Keratinocyte (primary cell): ENCODE results near the gene CRYGC. TPM values are rescaled to one million over a fixed set of nuclear protein-coding genes. Genes with fewer than 3 reads are reported as not detected.

Experiments
- DNase-seq: peaks from one replicate; pipeline ENCODE4 v3.0.0-alpha.2; 2011; ENCODE audit warnings: low read depth, missing footprints, low spot score
- FAIRE-seq: peaks from 2 replicates; lab custom pipeline; 2011; peaks lifted over from hg19 to GRCh38; lab: Jason Lieb, UNC
- H2AFZ ChIP-seq: 2 replicates; pipeline ENCODE4 v1.6.0; 2012; ENCODE audit warnings: low read length, control low read depth, inconsistent platforms; ENCODE audit not compliant: control insufficient read depth
- H3K27ac ChIP-seq: 2 replicates; pipeline ENCODE4 v1.5.1; 2011; ENCODE audit warnings: low read length; ENCODE audit not compliant: control insufficient read depth, insufficient read depth
- H3K27me3 ChIP-seq: 3 replicates; pipeline ENCODE4 v1.6.0; 2011; ENCODE audit warnings: low read length; ENCODE audit not compliant: control insufficient read depth, insufficient read depth; ENCODE audit errors: extremely low read depth
- H3K36me3 ChIP-seq, 2 experiments: 2 replicates in 1 of 2; 3 replicates in 1 of 2; pipeline ENCODE4 v1.5.1; 2011; ENCODE audit warnings: low read length in 2 of 2, mild to moderate bottlenecking in 1 of 2; ENCODE audit not compliant: control insufficient read depth in 2 of 2, insufficient read depth in 2 of 2; ENCODE audit errors: extremely low read depth in 1 of 2
- H3K4me1 ChIP-seq: 3 replicates; pipeline ENCODE4 v1.5.1; 2011; ENCODE audit warnings: low read length; ENCODE audit not compliant: control insufficient read depth, insufficient read depth; ENCODE audit errors: extremely low read depth
- H3K4me2 ChIP-seq: 3 replicates; pipeline ENCODE4 v1.6.0; 2011; ENCODE audit warnings: low read depth, low read length; ENCODE audit not compliant: control insufficient read depth, insufficient read depth; ENCODE audit errors: extremely low read depth
- H3K4me3 ChIP-seq, 3 experiments: fragments of 200-600 bp in 1 of 3; sonication (generic) in 1 of 3; 2 replicates in 2 of 3; 3 replicates in 1 of 3; pipeline ENCODE4 v1.5.1; 2011 to 2016; ENCODE audit warnings: low read length in 3 of 3, mild to moderate bottlenecking in 3 of 3, control low read depth in 2 of 3, inconsistent platforms in 1 of 3, low read depth in 1 of 3, mixed read lengths in 1 of 3, mixed run types in 1 of 3, moderate library complexity in 1 of 3; ENCODE audit not compliant: control insufficient read depth in 2 of 3, insufficient read depth in 2 of 3; ENCODE audit errors: extremely low read depth in 1 of 3
- H3K79me2 ChIP-seq: 2 replicates; pipeline ENCODE4 v1.6.0; 2012; ENCODE audit warnings: low read length; ENCODE audit not compliant: control insufficient read depth, insufficient read depth
- H3K9ac ChIP-seq: 3 replicates; pipeline ENCODE4 v1.6.0; 2011; ENCODE audit warnings: low read length; ENCODE audit not compliant: control insufficient read depth, insufficient read depth; ENCODE audit errors: extremely low read depth
- H3K9me1 ChIP-seq: 3 replicates; pipeline ENCODE4 v1.6.0; 2011; ENCODE audit warnings: low read length; ENCODE audit not compliant: control insufficient read depth, insufficient read depth; ENCODE audit errors: extremely low read depth
- H3K9me3 ChIP-seq: 2 replicates; pipeline ENCODE4 v1.5.1; 2012; ENCODE audit warnings: low read depth, low read length; ENCODE audit not compliant: control insufficient read depth
- H4K20me1 ChIP-seq: 3 replicates; pipeline ENCODE4 v1.6.0; 2011; ENCODE audit warnings: low read length; ENCODE audit not compliant: control insufficient read depth, insufficient read depth; ENCODE audit errors: extremely low read depth
- EZH2 ChIP-seq: IDR thresholded peaks from one replicate; pipeline ENCODE4 v1.6.1; 2012; ENCODE audit warnings: inconsistent platforms, mild to moderate bottlenecking, low read length, moderate library complexity
- dilution Hi-C: fragments of 300-500 bp; cut with MboI; formaldehyde crosslinking; loops from one replicate; pipeline ENCODE4 v1.7.0; 2020; ENCODE audit warnings: low sequenced_read_pairs; ENCODE audit not compliant: extremely low pct_ligation_motif_present
- polyA plus RNA-seq, 5 experiments: library from polyadenylated mRNA; depleted of rRNA in 3 of 5; stranded (reverse) in 3 of 5; stranded (forward) in 1 of 5; unstranded in 1 of 5; fragments of >200 nt; gene quantifications; 1 replicate in 1 of 5; 2 replicates in 3 of 5; 3 replicates in 1 of 5; pipeline versions ENCODE4 v1.2.1 to v1.2.3, GENCODE V29; 2011 to 2012; ENCODE audit warnings: missing spikeins in 2 of 5, low read depth in 1 of 5, low replicate concordance in 1 of 5
- TF ChIP-seq, protein P1 (sequence below), 3 experiments: IDR thresholded peaks in 1 of 3; conservative IDR thresholded peaks in 1 of 3; optimal IDR thresholded peaks in 1 of 3; 2 replicates in 2 of 3; 3 replicates in 1 of 3; pipeline versions ENCODE3 to v1.5.1; 2011; ENCODE audit warnings: low read length in 3 of 3, mild to moderate bottlenecking in 3 of 3, moderate library complexity in 2 of 3, control low read depth in 1 of 3, inconsistent platforms in 1 of 3; ENCODE audit not compliant: insufficient read depth in 2 of 3; ENCODE audit errors: extremely low read depth in 1 of 3

The CRYGC gene
- polyA plus RNA-seq, 1 donor (not counting 4 experiments of a cell fraction or from before 2014, with no cell fraction given) = not detected

DNA sequence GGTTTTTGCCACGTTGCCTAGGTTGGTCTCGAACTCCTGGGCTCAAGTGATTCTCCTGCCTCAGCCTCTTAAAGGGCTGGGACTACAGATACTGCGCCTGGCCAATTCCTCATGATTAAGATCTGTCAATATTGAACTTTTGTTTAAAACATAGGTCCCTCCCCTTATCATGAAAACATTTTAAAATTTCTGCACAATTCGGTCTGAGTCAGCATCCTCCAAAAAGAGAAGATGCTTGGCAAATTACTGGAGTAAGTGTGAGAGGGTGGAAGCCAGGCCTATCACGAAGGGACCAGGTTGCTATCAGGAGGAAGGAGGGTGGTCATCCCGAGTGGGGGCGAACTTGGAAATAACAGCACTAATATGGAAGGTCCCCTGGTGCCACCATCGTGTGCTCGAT lies 44.5 kb upstream of the CRYGC start:
- H4K20me1 ChIP-seq = no peaks in the 10 kb centered on the region
- TF ChIP-seq, protein P1, sequence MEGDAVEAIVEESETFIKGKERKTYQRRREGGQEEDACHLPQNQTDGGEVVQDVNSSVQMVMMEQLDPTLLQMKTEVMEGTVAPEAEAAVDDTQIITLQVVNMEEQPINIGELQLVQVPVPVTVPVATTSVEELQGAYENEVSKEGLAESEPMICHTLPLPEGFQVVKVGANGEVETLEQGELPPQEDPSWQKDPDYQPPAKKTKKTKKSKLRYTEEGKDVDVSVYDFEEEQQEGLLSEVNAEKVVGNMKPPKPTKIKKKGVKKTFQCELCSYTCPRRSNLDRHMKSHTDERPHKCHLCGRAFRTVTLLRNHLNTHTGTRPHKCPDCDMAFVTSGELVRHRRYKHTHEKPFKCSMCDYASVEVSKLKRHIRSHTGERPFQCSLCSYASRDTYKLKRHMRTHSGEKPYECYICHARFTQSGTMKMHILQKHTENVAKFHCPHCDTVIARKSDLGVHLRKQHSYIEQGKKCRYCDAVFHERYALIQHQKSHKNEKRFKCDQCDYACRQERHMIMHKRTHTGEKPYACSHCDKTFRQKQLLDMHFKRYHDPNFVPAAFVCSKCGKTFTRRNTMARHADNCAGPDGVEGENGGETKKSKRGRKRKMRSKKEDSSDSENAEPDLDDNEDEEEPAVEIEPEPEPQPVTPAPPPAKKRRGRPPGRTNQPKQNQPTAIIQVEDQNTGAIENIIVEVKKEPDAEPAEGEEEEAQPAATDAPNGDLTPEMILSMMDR (optimal IDR thresholded peaks at IDR 0.05 in 1 of 3, IDR thresholded peaks at IDR 0.05 in 1 of 3, conservative IDR thresholded peaks at IDR 0.05 in 1 of 3; ENCODE audit: extremely low read depth in 1 of 3, insufficient read depth in 2 of 3, low read length in 3 of 3) = no peak
- no peak for TF ChIP-seq EZH2
- H3K36me3 ChIP-seq = no peaks in the 10 kb centered on the region
- dilution Hi-C loops = no loop called here
- no peak overlapping the region for H3K9ac ChIP-seq
- H3K27ac ChIP-seq = no peak overlapping the region
- no peaks in the 10 kb centered on the region for H3K4me1 ChIP-seq
- no peaks in the 10 kb centered on the region for H3K27me3 ChIP-seq
- DNase-seq = no peak
- H2AFZ ChIP-seq = no peak overlapping the region
- H3K79me2 ChIP-seq = no peaks in the 10 kb centered on the region
- H3K9me1 ChIP-seq = no peaks in the 10 kb centered on the region
- no peak overlapping the region for H3K4me3 ChIP-seq
- no peak for FAIRE-seq
- no peaks in the 10 kb centered on the region for H3K9me3 ChIP-seq
- no peak overlapping the region for H3K4me2 ChIP-seq

DNA sequence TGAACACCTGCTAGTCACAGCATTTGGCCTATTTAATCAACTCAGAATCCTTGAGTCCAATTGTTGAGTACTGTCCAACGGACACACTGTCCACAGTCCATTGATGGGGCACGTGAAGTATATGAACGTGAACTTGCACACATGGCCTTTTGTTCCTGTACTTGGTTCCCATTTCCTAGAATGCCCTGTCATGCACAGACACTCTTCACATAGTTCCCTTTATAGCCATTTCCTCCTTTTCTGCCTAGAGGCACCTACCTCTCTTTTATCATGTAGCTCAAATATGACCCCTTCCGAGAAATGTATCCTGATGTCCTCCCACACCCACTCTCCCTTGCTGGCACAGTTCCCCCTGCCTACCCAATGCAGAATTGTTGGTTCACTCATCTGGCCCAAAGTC lies 42.5 kb upstream of the CRYGC start:
- H3K4me2 ChIP-seq = no peak overlapping the region
- H3K4me3 ChIP-seq = no peak overlapping the region
- DNase-seq (no peak), FAIRE-seq (no peak)
- H3K9ac ChIP-seq = no peak overlapping the region
- TF ChIP-seq EZH2 = no peak
- TF ChIP-seq, protein P1 (optimal IDR thresholded peaks at IDR 0.05 in 1 of 3, IDR thresholded peaks at IDR 0.05 in 1 of 3, conservative IDR thresholded peaks at IDR 0.05 in 1 of 3; ENCODE audit: extremely low read depth in 1 of 3, insufficient read depth in 2 of 3, low read length in 3 of 3) = no peak
- dilution Hi-C loops = no loop called here
- H3K27me3 ChIP-seq = no peaks in the 10 kb centered on the region
- no peaks in the 10 kb centered on the region for H3K79me2 ChIP-seq
- H3K9me3 ChIP-seq = no peaks in the 10 kb centered on the region
- no peaks in the 10 kb centered on the region for H3K4me1 ChIP-seq
- H3K9me1 ChIP-seq = no peaks in the 10 kb centered on the region
- no peak overlapping the region for H2AFZ ChIP-seq
- no peak overlapping the region for H3K27ac ChIP-seq
- no peaks in the 10 kb centered on the region for H3K36me3 ChIP-seq
- H4K20me1 ChIP-seq = no peaks in the 10 kb centered on the region
